ENCODE data around the gene PKP1. TPM values are rescaled to one million over a fixed set of nuclear protein-coding genes. Genes with fewer than 3 reads are reported as not detected.
"Not testable (repeated sequence)": the region's sequence is repeated elsewhere in the genome, so short reads cannot be mapped to it uniquely, and the experiment has no call there.

PKP1 gene, protein sequence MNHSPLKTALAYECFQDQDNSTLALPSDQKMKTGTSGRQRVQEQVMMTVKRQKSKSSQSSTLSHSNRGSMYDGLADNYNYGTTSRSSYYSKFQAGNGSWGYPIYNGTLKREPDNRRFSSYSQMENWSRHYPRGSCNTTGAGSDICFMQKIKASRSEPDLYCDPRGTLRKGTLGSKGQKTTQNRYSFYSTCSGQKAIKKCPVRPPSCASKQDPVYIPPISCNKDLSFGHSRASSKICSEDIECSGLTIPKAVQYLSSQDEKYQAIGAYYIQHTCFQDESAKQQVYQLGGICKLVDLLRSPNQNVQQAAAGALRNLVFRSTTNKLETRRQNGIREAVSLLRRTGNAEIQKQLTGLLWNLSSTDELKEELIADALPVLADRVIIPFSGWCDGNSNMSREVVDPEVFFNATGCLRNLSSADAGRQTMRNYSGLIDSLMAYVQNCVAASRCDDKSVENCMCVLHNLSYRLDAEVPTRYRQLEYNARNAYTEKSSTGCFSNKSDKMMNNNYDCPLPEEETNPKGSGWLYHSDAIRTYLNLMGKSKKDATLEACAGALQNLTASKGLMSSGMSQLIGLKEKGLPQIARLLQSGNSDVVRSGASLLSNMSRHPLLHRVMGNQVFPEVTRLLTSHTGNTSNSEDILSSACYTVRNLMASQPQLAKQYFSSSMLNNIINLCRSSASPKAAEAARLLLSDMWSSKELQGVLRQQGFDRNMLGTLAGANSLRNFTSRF
- total RNA-seq (ENCODE audit: unreplicated experiment): not detected
- long read RNA-seq: 0 reads

GRCh38 chr1:201282931-201283829 is at the start of gene PKP1:
Gene PKP1 (plus strand): TSS chr1:201283506. CDS start chr1:201283703, 197 bp downstream.
- Mint-ChIP-seq H3K9me3 (ENCODE audit: unreplicated experiment) (peaks cover 4% of the 10 kb centered on the region), H3K36me3 (ENCODE audit: unreplicated experiment) (no peaks in the 10 kb centered on the region), H3K4me3 (ENCODE audit: unreplicated experiment) (peak within 1 kb of the TSS; percentile 78), H3K27ac (ENCODE audit: unreplicated experiment) (no peak within 1 kb of the TSS), H3K4me1 (ENCODE audit: low read depth, unreplicated experiment) (peaks cover 4% of the 10 kb centered on the region), H3K27me3 (ENCODE audit: unreplicated experiment) (peaks cover 6% of the 10 kb centered on the region)
- TF ChIP-seq, protein P1, sequence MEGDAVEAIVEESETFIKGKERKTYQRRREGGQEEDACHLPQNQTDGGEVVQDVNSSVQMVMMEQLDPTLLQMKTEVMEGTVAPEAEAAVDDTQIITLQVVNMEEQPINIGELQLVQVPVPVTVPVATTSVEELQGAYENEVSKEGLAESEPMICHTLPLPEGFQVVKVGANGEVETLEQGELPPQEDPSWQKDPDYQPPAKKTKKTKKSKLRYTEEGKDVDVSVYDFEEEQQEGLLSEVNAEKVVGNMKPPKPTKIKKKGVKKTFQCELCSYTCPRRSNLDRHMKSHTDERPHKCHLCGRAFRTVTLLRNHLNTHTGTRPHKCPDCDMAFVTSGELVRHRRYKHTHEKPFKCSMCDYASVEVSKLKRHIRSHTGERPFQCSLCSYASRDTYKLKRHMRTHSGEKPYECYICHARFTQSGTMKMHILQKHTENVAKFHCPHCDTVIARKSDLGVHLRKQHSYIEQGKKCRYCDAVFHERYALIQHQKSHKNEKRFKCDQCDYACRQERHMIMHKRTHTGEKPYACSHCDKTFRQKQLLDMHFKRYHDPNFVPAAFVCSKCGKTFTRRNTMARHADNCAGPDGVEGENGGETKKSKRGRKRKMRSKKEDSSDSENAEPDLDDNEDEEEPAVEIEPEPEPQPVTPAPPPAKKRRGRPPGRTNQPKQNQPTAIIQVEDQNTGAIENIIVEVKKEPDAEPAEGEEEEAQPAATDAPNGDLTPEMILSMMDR (IDR thresholded peaks at IDR 0.05; ENCODE audit: partially characterized antibody, unreplicated experiment): no peak
- DNase-seq: peak; percentile 61

GRCh38 chr1:201239646-201240045 is 43.7 kb upstream of the PKP1 start:
- peaks cover 10% of the 10 kb centered on the region for H3K36me3 Mint-ChIP-seq (ENCODE audit: unreplicated experiment)
- not testable (repeated sequence) for H3K27ac Mint-ChIP-seq (ENCODE audit: unreplicated experiment)

DNA sequence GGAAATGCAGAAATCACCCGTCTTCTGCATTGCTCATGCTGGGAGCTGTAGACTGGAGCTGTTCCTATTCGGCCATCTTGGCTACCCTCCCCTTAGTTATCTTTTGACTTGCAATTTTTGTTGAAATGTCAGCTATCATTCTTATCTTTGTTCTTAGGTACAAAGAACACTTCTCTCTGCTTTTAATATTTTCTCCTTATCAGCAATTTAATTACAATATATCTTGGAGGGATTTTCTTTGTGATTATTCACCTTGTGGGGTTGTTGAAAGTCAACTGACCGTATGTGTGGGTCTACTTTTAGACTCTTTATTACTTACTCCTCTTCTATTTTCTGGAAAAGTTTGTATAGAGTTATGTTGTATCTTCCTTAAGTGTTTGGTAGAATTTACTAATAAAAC is 43.1 kb upstream of the PKP1 start:
- H3K4me3 Mint-ChIP-seq (ENCODE audit: unreplicated experiment): no peak overlapping the region
- no peak overlapping the region for H3K27ac Mint-ChIP-seq (ENCODE audit: unreplicated experiment)
- H3K36me3 Mint-ChIP-seq (ENCODE audit: unreplicated experiment): peaks cover 10% of the 10 kb centered on the region
- peaks cover 4% of the 10 kb centered on the region for H3K9me3 Mint-ChIP-seq (ENCODE audit: unreplicated experiment)
- TF ChIP-seq, protein P1 (IDR thresholded peaks at IDR 0.05; ENCODE audit: partially characterized antibody, unreplicated experiment): no peak
- no peak for DNase-seq
- H3K4me1 Mint-ChIP-seq (ENCODE audit: low read depth, unreplicated experiment): no peaks in the 10 kb centered on the region
- peaks cover 2% of the 10 kb centered on the region for H3K27me3 Mint-ChIP-seq (ENCODE audit: unreplicated experiment)

More at GRCh38 chr1:201239646-201240045, 43.7 kb upstream of the PKP1 start:
- not testable (repeated sequence) for DNase-seq; H3K27me3 Mint-ChIP-seq (ENCODE audit: unreplicated experiment); H3K4me3 Mint-ChIP-seq (ENCODE audit: unreplicated experiment); H3K9me3 Mint-ChIP-seq (ENCODE audit: unreplicated experiment); H3K4me1 Mint-ChIP-seq (ENCODE audit: low read depth, unreplicated experiment)

DNA sequence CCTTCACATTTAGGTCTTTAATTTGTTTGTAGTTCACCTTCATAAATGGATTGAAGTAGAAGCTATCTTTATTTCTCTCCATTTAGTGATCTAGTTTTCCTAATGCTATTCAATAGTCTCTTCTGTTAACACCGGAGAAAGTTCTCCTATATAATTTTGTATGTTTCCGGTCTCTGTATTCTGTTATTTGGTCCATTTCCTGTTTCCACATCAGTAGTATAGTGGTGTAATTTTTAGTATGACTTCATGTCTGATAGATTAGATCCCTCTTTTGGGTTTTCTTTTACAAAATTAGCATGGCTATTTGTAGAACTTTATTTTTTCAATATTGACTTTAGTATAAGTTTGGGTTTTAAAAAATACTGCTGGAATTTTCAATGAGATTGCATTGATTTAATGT is 41.6 kb upstream of the PKP1 start:
- TF ChIP-seq, protein P1 (IDR thresholded peaks at IDR 0.05; ENCODE audit: partially characterized antibody, unreplicated experiment): no peak
- H3K36me3 Mint-ChIP-seq (ENCODE audit: unreplicated experiment): peaks cover 10% of the 10 kb centered on the region
- no peak for DNase-seq
- H3K4me3 Mint-ChIP-seq (ENCODE audit: unreplicated experiment): no peak overlapping the region
- H3K27me3 Mint-ChIP-seq (ENCODE audit: unreplicated experiment): peaks cover 2% of the 10 kb centered on the region
- H3K27ac Mint-ChIP-seq (ENCODE audit: unreplicated experiment): no peak overlapping the region
- H3K4me1 Mint-ChIP-seq (ENCODE audit: low read depth, unreplicated experiment): no peaks in the 10 kb centered on the region
- peaks cover 4% of the 10 kb centered on the region for H3K9me3 Mint-ChIP-seq (ENCODE audit: unreplicated experiment)

GRCh38 chr1:201245082-201245481 is 38.2 kb upstream of the PKP1 start:
- TF ChIP-seq, protein P1 (IDR thresholded peaks at IDR 0.05; ENCODE audit: partially characterized antibody, unreplicated experiment): no peak
- H3K36me3 Mint-ChIP-seq (ENCODE audit: unreplicated experiment): peaks cover 8% of the 10 kb centered on the region
- H3K27me3 Mint-ChIP-seq (ENCODE audit: unreplicated experiment): peaks cover 2% of the 10 kb centered on the region
- peaks cover 2% of the 10 kb centered on the region for H3K9me3 Mint-ChIP-seq (ENCODE audit: unreplicated experiment)
- H3K4me3 Mint-ChIP-seq (ENCODE audit: unreplicated experiment): no peak overlapping the region
- DNase-seq: no peak
- no peaks in the 10 kb centered on the region for H3K4me1 Mint-ChIP-seq (ENCODE audit: low read depth, unreplicated experiment)
- H3K27ac Mint-ChIP-seq (ENCODE audit: unreplicated experiment): no peak overlapping the region

Measured in glutamatergic neuron (in vitro differentiated cells).